ENCODE results near the gene HDAC4. TPM values are rescaled to one million over a fixed set of nuclear protein-coding genes. Genes with fewer than 3 reads are reported as not detected.

HDAC4 gene
- total RNA-seq, 2 experiments from 2014 or later = 22.6 to 24.5 TPM

- peaks cover 19% of the 10 kb centered on the region for H3K4me1 Mint-ChIP-seq (ENCODE audit: low read depth)
- H3K9me3 Mint-ChIP-seq = no peaks in the 10 kb centered on the region
- no peak for TF ChIP-seq CTCF (IDR thresholded peaks at IDR 0.05)
- ATAC-seq (no peak), DNase-seq (no peak)
- ChIA-PET CTCF (no interaction called here), POLR2A (interaction anchor here (0.9 kb wide), 1 partner anchor 10 kb away, joined by 3 read pairs; no protein-coding TSS in a partner anchor)
- H3K36me3 Mint-ChIP-seq (ENCODE audit: low read depth) = no peaks in the 10 kb centered on the region
- no peak overlapping the region for H3K27ac Mint-ChIP-seq
- H3K27me3 Mint-ChIP-seq = peaks cover 30% of the 10 kb centered on the region
- intact Hi-C loops (cut with micrococcal nuclease) = no loop called here
- peak overlapping the region; percentile 7 for H3K4me3 Mint-ChIP-seq
Measured at GRCh38 chr2:239440511-239440959, 39.7 kb upstream of the HDAC4 start.

GRCh38 chr2:239439754-239440315, 39.0 kb upstream of the HDAC4 start:
- ChIA-PET POLR2A (interaction anchor here (0.9 kb wide), 1 partner anchor 11 kb away, joined by 3 read pairs; no protein-coding TSS in a partner anchor), CTCF (no interaction called here)
- TF ChIP-seq CTCF (IDR thresholded peaks at IDR 0.05) = no peak
- no peaks in the 10 kb centered on the region for H3K9me3 Mint-ChIP-seq
- DNase-seq (no peak), ATAC-seq (no peak)
- H3K4me3 Mint-ChIP-seq = no peak overlapping the region
- peaks cover 30% of the 10 kb centered on the region for H3K27me3 Mint-ChIP-seq
- no peaks in the 10 kb centered on the region for H3K36me3 Mint-ChIP-seq (ENCODE audit: low read depth)
- intact Hi-C loops (cut with micrococcal nuclease) = no loop called here
- H3K4me1 Mint-ChIP-seq (ENCODE audit: low read depth) = peaks cover 19% of the 10 kb centered on the region
- no peak overlapping the region for H3K27ac Mint-ChIP-seq

- no peak overlapping the region for H3K27ac Mint-ChIP-seq
- ChIA-PET CTCF (no interaction called here), POLR2A (no interaction called here)
- ATAC-seq (no peak), DNase-seq (no peak)
- H3K9me3 Mint-ChIP-seq = no peaks in the 10 kb centered on the region
- H3K36me3 Mint-ChIP-seq (ENCODE audit: low read depth) = no peaks in the 10 kb centered on the region
- H3K4me1 Mint-ChIP-seq (ENCODE audit: low read depth) = peaks cover 22% of the 10 kb centered on the region
- H3K4me3 Mint-ChIP-seq = no peak overlapping the region
- peaks cover 30% of the 10 kb centered on the region for H3K27me3 Mint-ChIP-seq
- no peak for TF ChIP-seq CTCF (IDR thresholded peaks at IDR 0.05)
- intact Hi-C loops (cut with micrococcal nuclease) = no loop called here
Measured at GRCh38 chr2:239438995-239439753, 38.4 kb upstream of the HDAC4 start.

DNA sequence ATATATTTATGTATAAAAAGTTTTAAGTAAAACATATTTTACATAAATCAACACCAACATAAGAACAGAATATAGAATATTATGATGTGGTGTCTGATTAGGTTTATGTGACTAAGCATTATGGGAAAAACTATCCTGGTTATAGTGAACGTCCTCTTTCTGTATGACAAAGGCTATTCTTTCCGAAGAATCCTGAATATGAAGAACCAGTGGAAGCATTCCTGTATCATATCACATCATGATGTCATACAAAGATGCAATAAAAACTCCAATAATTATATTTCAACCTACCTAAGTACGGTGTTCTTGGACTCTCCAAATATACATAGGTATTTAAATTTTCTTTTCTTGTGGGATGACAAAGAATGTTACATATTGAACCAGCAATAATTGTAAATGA, 37.5 kb upstream of the HDAC4 start:
- peaks cover 28% of the 10 kb centered on the region for H3K27me3 Mint-ChIP-seq
- peaks cover 5% of the 10 kb centered on the region for H3K9me3 Mint-ChIP-seq
- ChIA-PET POLR2A (no interaction called here), CTCF (no interaction called here)
- no peak overlapping the region for H3K4me3 Mint-ChIP-seq
- intact Hi-C loops (cut with micrococcal nuclease) = no loop called here
- DNase-seq = no peak
- H3K27ac Mint-ChIP-seq = no peak overlapping the region
- ATAC-seq = no peak
- H3K4me1 Mint-ChIP-seq (ENCODE audit: low read depth) = peaks cover 28% of the 10 kb centered on the region
- no peak for TF ChIP-seq CTCF (IDR thresholded peaks at IDR 0.05)
- peaks cover 2% of the 10 kb centered on the region for H3K36me3 Mint-ChIP-seq (ENCODE audit: low read depth)

GRCh38 chr2:239436669-239437335, 36.0 kb upstream of the HDAC4 start:
- CTCF ChIA-PET = no interaction called here
- no peak overlapping the region for H3K4me3 Mint-ChIP-seq

More at GRCh38 chr2:239436669-239437335, 36.0 kb upstream of the HDAC4 start:
- Mint-ChIP-seq H3K4me1 (ENCODE audit: low read depth) (peaks cover 26% of the 10 kb centered on the region), H3K9me3 (peaks cover 5% of the 10 kb centered on the region), H3K27ac (no peak overlapping the region), H3K27me3 (peaks cover 21% of the 10 kb centered on the region), H3K36me3 (ENCODE audit: low read depth) (peaks cover 2% of the 10 kb centered on the region)
- ATAC-seq (no peak), DNase-seq (no peak)
- POLR2A ChIA-PET = interaction anchor here (0.6 kb wide), 1 partner anchor 346 kb away, joined by 3 read pairs; no protein-coding TSS in a partner anchor
- intact Hi-C loops (cut with micrococcal nuclease) = no loop called here
- TF ChIP-seq CTCF (IDR thresholded peaks at IDR 0.05) = no peak

Measured in activated CD8-positive, alpha-beta T cell treated with anti-CD3 and anti-CD28 coated beads for 36 hours (primary cell).